Trophoblast cell (in vitro differentiated cells and primary cell): Measurements from ENCODE around the gene TRPV5.

Source experiments
- DNase-seq, 2 donors: peaks; one replicate each; pipeline ENCODE4 v3.0.0-alpha.2; 2016
- H2AFZ ChIP-seq: 2 replicates; pipeline ENCODE4 v1.6.1; 2013; ENCODE audit warnings: low read length, moderate library complexity, mild to moderate bottlenecking; ENCODE audit not compliant: insufficient read depth, poor library complexity
- H2AK5ac ChIP-seq: 2 replicates; pipeline ENCODE4 v1.6.1; 2013; ENCODE audit warnings: mild to moderate bottlenecking, low read length
- H2BK120ac ChIP-seq: 2 replicates; pipeline ENCODE4 v1.6.1; 2013; ENCODE audit warnings: low read length, mild to moderate bottlenecking, moderate library complexity; ENCODE audit not compliant: insufficient read depth, poor library complexity
- H2BK12ac ChIP-seq: 2 replicates; pipeline ENCODE4 v1.6.1; 2013; ENCODE audit warnings: mild to moderate bottlenecking, low read length, moderate library complexity
- H2BK5ac ChIP-seq: 2 replicates; pipeline ENCODE4 v1.6.1; 2013; ENCODE audit warnings: low read length, low read depth, moderate library complexity, mild to moderate bottlenecking; ENCODE audit not compliant: poor library complexity
- H3K14ac ChIP-seq: 2 replicates; pipeline ENCODE4 v1.6.1; 2013; ENCODE audit warnings: mild to moderate bottlenecking, low read length
- H3K18ac ChIP-seq: 2 replicates; pipeline ENCODE4 v1.6.1; 2013; ENCODE audit warnings: mild to moderate bottlenecking, low read length
- H3K23ac ChIP-seq: 2 replicates; pipeline ENCODE4 v1.6.1; 2013; ENCODE audit warnings: low read length
- H3K27ac ChIP-seq: 2 replicates; pipeline ENCODE4 v1.5.1; 2013; ENCODE audit warnings: low read depth, mild to moderate bottlenecking, inconsistent platforms, low read length, moderate library complexity
- H3K27me3 ChIP-seq: 2 replicates; pipeline ENCODE4 v1.6.1; 2013; ENCODE audit warnings: inconsistent platforms, mild to moderate bottlenecking, low read length, moderate library complexity; ENCODE audit not compliant: insufficient read depth
- H3K36me3 ChIP-seq, 2 experiments: 1 replicate in 1 of 2; 2 replicates in 1 of 2; pipeline ENCODE4 v1.6.1; 2013; ENCODE audit warnings: low read length in 2 of 2, mild to moderate bottlenecking in 2 of 2, moderate library complexity in 1 of 2; ENCODE audit not compliant: insufficient read depth in 2 of 2, control insufficient read depth in 1 of 2
- H3K4ac ChIP-seq: 2 replicates; pipeline ENCODE4 v1.6.1; 2013; ENCODE audit warnings: low read depth, mild to moderate bottlenecking, low read length, moderate library complexity
- H3K4me1 ChIP-seq, 2 experiments: 1 replicate in 1 of 2; 2 replicates in 1 of 2; pipeline ENCODE4 v1.6.1; 2013; ENCODE audit warnings: low read length in 2 of 2, mild to moderate bottlenecking in 2 of 2, moderate library complexity in 1 of 2; ENCODE audit not compliant: insufficient read depth in 2 of 2, control insufficient read depth in 1 of 2
- H3K4me2 ChIP-seq: 2 replicates; pipeline ENCODE4 v1.6.1; 2013; ENCODE audit warnings: inconsistent platforms, mild to moderate bottlenecking, low read length, moderate library complexity
- H3K4me3 ChIP-seq: 2 replicates; pipeline ENCODE4 v1.5.1; 2013; ENCODE audit warnings: mild to moderate bottlenecking, low read depth, low read length, inconsistent platforms
- H3K79me1 ChIP-seq: one replicate; pipeline ENCODE4 v1.6.1; 2013; ENCODE audit warnings: low read length
- H3K79me2 ChIP-seq: 2 replicates; pipeline ENCODE4 v1.6.1; 2013; ENCODE audit warnings: low read length, mild to moderate bottlenecking; ENCODE audit not compliant: control insufficient read depth, insufficient read depth, poor library complexity
- H3K9ac ChIP-seq: 2 replicates; pipeline ENCODE4 v1.6.1; 2013; ENCODE audit warnings: mild to moderate bottlenecking, low read length
- H3K9me3 ChIP-seq: 2 replicates; pipeline ENCODE4 v1.6.1; 2013; ENCODE audit warnings: low read depth, mild to moderate bottlenecking, control low read depth, inconsistent platforms, low read length; ENCODE audit not compliant: insufficient read depth
- H4K12ac ChIP-seq: 2 replicates; pipeline ENCODE4 v1.6.1; 2013; ENCODE audit warnings: low read depth, mild to moderate bottlenecking, low read length, moderate library complexity
- H4K8ac ChIP-seq: 2 replicates; pipeline ENCODE4 v1.6.1; 2013; ENCODE audit warnings: low read depth, mild to moderate bottlenecking, low read length, moderate library complexity
- H4K91ac ChIP-seq: one replicate; pipeline ENCODE4 v1.6.1; 2013; ENCODE audit warnings: low read depth, mild to moderate bottlenecking, low read length, moderate library complexity
- WGBS: extraction: QIAGEN DNeasy Blood & Tissue Kit; methylation state at CpG from one replicate; pipeline ENCODE4 v1.1.7; 2013; ENCODE audit warnings: missing lambda C conversion rate; ENCODE audit not compliant: insufficient read length, insufficient coverage; ENCODE audit errors: extremely low coverage; 5-methylcytosine and 5-hydroxymethylcytosine counted together

Gene TRPV5

DNA sequence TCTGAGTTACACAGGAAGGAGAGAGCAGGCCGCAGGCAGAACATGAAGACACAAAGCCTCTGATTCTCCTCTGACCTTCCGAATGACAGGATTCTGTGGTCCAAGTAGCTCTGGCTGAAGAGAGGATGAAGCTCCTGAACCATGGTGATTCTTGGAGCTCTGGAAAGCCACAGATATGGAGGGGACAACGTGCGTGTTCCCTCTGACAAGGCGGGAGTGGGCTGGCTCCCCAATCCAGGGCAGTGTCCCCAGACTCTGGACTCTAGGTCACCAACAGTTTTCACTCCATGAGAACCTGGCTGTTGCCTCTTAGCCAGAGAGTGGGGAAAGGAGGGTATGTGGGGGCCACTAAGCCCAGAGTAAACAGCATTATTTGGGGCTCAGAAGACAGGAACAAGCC lies 40.6 kb downstream of the TRPV5 start:
- Histone ChIP-seq H3K9ac (no peak overlapping the region), H4K8ac (no peak overlapping the region), H3K27me3 (no peaks in the 10 kb centered on the region), H2BK120ac (no peak overlapping the region), H3K14ac (no peak overlapping the region), H2BK5ac (no peak overlapping the region), H3K4ac (no peak overlapping the region), H3K18ac (no peak overlapping the region), H3K79me2 (no peaks in the 10 kb centered on the region), H3K79me1 (no peaks in the 10 kb centered on the region), H3K27ac (no peak overlapping the region), H4K91ac (no peak overlapping the region), H2BK12ac (peak overlapping the region; percentile 21), H3K4me3 (no peak overlapping the region), H4K12ac (no peak overlapping the region), H2AFZ (no peak overlapping the region), H3K9me3 (peaks cover 7% of the 10 kb centered on the region), H3K23ac (no peak overlapping the region), H3K4me1 (peaks cover 2 to 9% of the 10 kb centered on the region in 2 experiments), H3K4me2 (no peak overlapping the region), H2AK5ac (no peak overlapping the region), H3K36me3 (no peaks in the 10 kb centered on the region)
- WGBS = no CpG with 5 or more reads among the region's 5 CpGs
- DNase-seq = no peak

DNA sequence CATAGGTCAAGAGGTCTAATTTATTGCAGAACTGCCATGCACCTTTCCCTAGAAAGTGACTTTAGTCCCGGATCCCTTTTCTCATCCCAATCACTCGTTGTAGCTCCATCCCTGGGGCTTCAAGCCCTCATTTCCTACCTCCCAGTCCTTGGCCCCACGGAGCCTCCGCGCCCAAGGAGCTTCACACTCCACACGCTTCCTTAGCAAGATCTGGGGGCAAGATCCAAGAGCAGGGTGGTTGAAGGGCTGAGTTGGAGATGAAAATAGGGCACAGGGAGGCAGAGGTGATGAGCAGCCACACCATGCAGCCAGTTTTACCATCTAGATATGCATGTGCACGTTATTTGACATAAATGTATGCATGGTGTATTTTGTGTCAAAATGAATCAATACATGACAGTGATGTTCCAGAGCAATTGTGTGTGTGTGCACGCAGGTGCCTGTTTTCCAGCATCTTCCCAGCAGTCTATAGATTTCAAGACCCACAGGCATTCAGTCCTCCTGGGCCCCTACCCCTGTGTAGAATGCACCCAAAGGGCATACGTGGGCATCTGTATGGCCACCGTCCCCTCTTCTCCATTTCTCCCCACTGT lies 42.0 kb downstream of the TRPV5 start:
- Histone ChIP-seq H3K14ac (no peak overlapping the region), H3K23ac (no peak overlapping the region), H2BK12ac (no peak overlapping the region), H3K18ac (no peak overlapping the region), H4K8ac (no peak overlapping the region), H3K4me1 (peaks cover 2 to 9% of the 10 kb centered on the region in 2 experiments), H2AFZ (no peak overlapping the region), H3K4me2 (no peak overlapping the region), H3K79me2 (no peaks in the 10 kb centered on the region), H3K27me3 (no peaks in the 10 kb centered on the region), H4K12ac (no peak overlapping the region), H2BK120ac (no peak overlapping the region), H3K4ac (no peak overlapping the region), H3K9ac (no peak overlapping the region), H4K91ac (no peak overlapping the region), H3K9me3 (peaks cover 9% of the 10 kb centered on the region), H2BK5ac (no peak overlapping the region), H3K27ac (no peak overlapping the region), H3K4me3 (no peak overlapping the region), H2AK5ac (no peak overlapping the region), H3K79me1 (no peaks in the 10 kb centered on the region), H3K36me3 (no peaks in the 10 kb centered on the region)
- no peak for DNase-seq
- WGBS = no CpG with 5 or more reads among the region's 10 CpGs

DNA sequence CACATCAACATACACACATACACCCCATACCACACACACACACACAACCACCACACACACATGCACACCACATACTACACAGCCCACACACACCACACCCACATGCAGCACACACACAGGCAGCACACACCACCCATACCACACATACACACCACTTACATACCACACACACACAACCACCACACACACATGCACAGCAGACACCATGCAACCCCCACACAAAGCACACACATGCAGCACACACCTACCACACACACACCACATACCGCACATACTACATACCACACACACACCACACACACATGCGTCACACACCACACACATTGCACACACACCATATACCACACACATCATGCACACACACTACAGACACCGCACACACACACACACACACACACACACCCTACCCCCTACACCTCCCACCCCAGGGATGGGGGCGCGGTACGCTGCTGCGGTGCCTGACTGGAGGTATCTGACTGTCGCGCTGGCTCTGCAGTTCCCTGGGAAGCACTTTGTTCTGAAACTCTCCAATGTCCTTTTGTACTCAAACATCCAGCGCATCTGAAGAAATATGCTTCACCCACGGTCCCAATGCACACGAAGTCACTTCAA lies 42.6 kb downstream of the TRPV5 start:
- H3K36me3 ChIP-seq = no peaks in the 10 kb centered on the region
- no peak overlapping the region for H3K18ac ChIP-seq
- peak overlapping the region; percentile 48 for H3K4me3 ChIP-seq
- no peaks in the 10 kb centered on the region for H3K79me1 ChIP-seq
- H4K8ac ChIP-seq = no peak overlapping the region
- WGBS = 100% methylated on average over 1 of the region's 12 CpGs
- H3K27ac ChIP-seq = no peak overlapping the region
- H3K4me2 ChIP-seq = no peak overlapping the region
- no peak overlapping the region for H4K91ac ChIP-seq
- H3K79me2 ChIP-seq = no peaks in the 10 kb centered on the region
- H3K23ac ChIP-seq = peak overlapping the region; percentile 44
- no peak overlapping the region for H2BK12ac ChIP-seq
- no peaks in the 10 kb centered on the region for H3K27me3 ChIP-seq
- no peak overlapping the region for H2AK5ac ChIP-seq
- H2BK120ac ChIP-seq = no peak overlapping the region
- no peak overlapping the region for H3K9ac ChIP-seq
- no peak overlapping the region for H4K12ac ChIP-seq
- H2AFZ ChIP-seq = no peak overlapping the region
- DNase-seq = no peak
- no peak overlapping the region for H3K14ac ChIP-seq
- H3K4ac ChIP-seq = no peak overlapping the region
- no peak overlapping the region for H2BK5ac ChIP-seq
- peaks cover 2 to 9% of the 10 kb centered on the region in 2 experiments for H3K4me1 ChIP-seq
- H3K9me3 ChIP-seq = peaks cover 9% of the 10 kb centered on the region

DNA sequence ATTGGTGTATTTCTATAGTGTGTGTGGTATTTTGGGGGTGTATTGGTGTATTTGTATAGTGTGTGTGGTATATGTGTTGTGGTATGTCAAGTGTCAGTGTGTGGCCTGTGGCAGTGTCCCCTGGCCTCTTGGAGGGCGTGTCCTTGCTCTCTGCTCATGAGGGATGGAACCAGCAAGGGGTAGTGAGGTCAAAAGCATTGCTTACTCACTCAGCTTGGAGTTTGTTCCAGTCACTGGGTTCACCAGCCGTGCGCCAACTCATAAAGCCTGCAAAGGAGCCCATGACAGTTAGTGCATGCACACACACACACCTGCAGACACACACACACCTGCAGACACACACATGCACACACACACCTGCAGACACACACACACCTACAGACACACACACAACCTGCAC lies 43.7 kb downstream of the TRPV5 start:
- no CpG with 5 or more reads among the region's 3 CpGs for WGBS
- peaks cover 9% of the 10 kb centered on the region for H3K9me3 ChIP-seq
- H3K4me3 ChIP-seq = no peak overlapping the region
- no peaks in the 10 kb centered on the region for H3K27me3 ChIP-seq
- H3K4me2 ChIP-seq = no peak overlapping the region
- peaks cover 2% of the 10 kb centered on the region for H3K79me1 ChIP-seq
- H2AFZ ChIP-seq = no peak overlapping the region
- no peak overlapping the region for H3K14ac ChIP-seq
- H3K9ac ChIP-seq = no peak overlapping the region
- H3K18ac ChIP-seq = no peak overlapping the region
- no peak overlapping the region for H3K23ac ChIP-seq
- H2BK12ac ChIP-seq = no peak overlapping the region
- H4K8ac ChIP-seq = no peak overlapping the region
- no peak overlapping the region for H2AK5ac ChIP-seq
- DNase-seq = no peak
- H3K27ac ChIP-seq = no peak overlapping the region
- no peak overlapping the region for H4K12ac ChIP-seq
- no peaks in the 10 kb centered on the region for H3K79me2 ChIP-seq
- H2BK5ac ChIP-seq = no peak overlapping the region
- H2BK120ac ChIP-seq = no peak overlapping the region
- no peaks in the 10 kb centered on the region for H3K36me3 ChIP-seq
- H3K4me1 ChIP-seq = peaks cover 10 to 15% of the 10 kb centered on the region in 2 experiments
- H3K4ac ChIP-seq = no peak overlapping the region
- H4K91ac ChIP-seq = no peak overlapping the region
